HuH-7 (cell line): ENCODE results near the gene ZBED6.
"Not testable (repeated sequence)": the region's sequence is repeated elsewhere in the genome, so short reads cannot be mapped to it uniquely, and the experiment has no call there.

ENCODE experiments used
- DNase-seq: peaks from one replicate; pipeline ENCODE4 v3.0.0; 2011; ENCODE audit warnings: low spot score

Gene ZBED6

GRCh38 chr1:203778789-203779188 is 16.6 kb upstream of the ZBED6 start:
- no peak for DNase-seq

- DNase-seq, result no peak
Measured at GRCh38 chr1:203781962-203782361, 13.5 kb upstream of the ZBED6 start.

- no peak for DNase-seq
Measured at GRCh38 chr1:203789966-203790365, 5.5 kb upstream of the ZBED6 start.

- DNase-seq, result no peak
Measured at GRCh38 chr1:203791498-203791897, 3.9 kb upstream of the ZBED6 start.

DNA sequence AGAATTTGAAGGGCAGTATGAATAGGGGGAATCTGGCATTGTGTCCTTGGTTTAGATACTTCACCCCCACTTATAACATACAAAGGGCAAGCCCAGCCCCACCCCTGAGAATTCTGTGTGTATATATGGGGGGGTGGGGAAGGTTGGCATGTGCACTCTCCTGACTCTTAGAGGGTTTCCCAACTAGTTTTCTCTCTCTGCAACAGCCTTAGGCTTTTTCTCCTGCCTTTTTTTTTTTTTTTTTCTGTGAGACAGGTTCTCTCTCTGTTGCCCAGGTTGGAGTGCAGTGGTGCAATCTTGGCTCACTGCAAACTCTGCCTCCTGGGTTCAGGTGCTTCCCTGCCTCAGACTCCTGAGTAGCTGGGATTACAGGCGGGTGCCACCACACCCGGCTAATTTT is 2.9 kb upstream of the ZBED6 start:
- DNase-seq, result no peak

GRCh38 chr1:203793561-203793960 is 1.9 kb upstream of the ZBED6 start:
- not testable (repeated sequence) for DNase-seq

DNA sequence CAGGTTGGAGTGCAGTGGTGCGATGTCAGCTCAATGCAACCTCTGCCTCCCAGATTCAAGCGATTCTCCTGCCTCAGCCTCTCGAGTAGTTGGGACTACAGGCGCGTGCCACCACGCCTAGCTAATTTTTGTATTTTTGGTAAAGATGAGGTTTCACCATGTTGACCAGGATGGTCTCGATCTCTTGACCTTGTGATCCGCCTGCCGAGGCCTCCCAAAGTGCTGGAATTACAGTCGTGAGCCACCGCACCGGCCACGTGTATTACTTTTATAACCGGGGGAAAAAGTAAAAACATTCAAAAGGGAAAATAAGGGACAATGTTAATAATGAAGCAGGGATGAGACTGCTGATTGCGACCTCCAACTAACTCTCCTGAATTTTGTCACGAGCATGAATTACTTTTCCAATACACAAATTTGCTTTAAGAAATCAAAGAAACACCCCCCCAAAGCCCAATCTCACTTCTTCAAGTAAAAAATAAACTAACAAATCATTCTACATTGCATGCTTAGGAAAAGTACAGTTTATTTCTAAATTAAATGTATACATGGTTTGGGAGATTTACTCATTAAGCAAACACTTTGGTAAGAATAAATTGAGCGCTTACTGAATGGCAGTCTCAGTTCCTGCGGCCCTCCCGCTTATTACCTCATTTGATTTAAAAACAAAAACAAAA is 521 bp upstream of the ZBED6 start:
- DNase-seq, result no peak

GRCh38 chr1:203796236-203796605 is 798 bp downstream of the ZBED6 start:
- DNase-seq, result no peak

GRCh38 chr1:203797216-203797615 is 1.8 kb downstream of the ZBED6 start:
- DNase-seq, result no peak

GRCh38 chr1:203797948-203798655 is 2.7 kb downstream of the ZBED6 start:
- no peak for DNase-seq

DNA sequence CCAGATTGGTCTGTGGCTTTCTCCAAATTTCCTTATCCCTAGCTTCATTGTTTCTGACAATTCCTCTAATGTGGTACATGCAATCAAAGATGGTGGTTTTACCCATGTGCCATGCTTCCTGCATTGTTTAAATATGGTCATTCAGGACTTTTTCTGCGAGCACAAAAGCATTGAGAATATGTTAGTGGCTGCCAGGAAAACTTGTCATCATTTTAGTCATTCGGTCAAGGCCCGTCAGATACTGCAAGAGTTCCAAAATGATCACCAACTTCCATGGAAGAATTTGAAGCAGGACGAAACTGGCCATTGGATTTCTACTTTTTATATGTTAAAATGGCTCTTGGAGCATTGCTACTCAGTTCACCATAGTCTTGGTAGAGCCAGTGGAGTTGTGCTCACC is 3.7 kb downstream of the ZBED6 start:
- no peak for DNase-seq

DNA sequence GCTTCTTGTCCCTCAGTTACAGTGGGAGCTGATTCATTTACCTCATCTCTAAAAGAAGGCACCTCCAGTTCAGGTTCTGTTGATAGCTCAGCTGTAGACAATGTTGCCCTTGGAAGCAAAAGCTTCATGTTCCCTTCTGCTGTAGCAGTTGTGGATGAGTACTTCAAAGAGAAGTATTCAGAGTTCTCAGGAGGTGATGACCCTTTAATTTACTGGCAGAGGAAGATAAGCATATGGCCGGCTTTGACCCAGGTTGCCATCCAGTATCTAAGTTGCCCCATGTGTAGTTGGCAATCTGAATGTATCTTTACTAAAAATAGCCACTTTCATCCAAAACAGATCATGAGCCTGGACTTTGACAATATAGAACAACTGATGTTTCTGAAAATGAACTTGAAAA is 4.5 kb downstream of the ZBED6 start:
- no peak for DNase-seq

DNA sequence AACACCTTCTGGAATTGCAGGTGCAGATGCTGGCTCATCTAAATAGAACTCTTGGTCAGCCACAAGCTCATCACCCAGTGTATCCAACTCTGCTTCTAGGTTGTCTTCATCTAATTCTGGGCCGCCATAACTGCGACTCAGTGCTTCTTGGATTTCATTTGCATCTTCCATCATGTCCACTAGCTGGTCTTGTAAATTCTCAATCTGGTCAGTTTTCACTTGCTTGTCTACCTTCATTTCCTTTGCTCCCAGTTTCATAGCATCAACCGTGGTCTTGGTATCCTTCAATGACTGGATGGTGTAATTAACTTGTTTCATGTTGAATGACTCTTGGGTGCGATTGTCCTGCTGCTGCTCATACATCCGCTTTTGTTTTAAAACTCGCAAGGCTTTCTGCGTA is 10.3 kb downstream of the ZBED6 start:
- no peak for DNase-seq

- no peak for DNase-seq
Measured at GRCh38 chr1:203807196-203807595, 11.8 kb downstream of the ZBED6 start.

DNA sequence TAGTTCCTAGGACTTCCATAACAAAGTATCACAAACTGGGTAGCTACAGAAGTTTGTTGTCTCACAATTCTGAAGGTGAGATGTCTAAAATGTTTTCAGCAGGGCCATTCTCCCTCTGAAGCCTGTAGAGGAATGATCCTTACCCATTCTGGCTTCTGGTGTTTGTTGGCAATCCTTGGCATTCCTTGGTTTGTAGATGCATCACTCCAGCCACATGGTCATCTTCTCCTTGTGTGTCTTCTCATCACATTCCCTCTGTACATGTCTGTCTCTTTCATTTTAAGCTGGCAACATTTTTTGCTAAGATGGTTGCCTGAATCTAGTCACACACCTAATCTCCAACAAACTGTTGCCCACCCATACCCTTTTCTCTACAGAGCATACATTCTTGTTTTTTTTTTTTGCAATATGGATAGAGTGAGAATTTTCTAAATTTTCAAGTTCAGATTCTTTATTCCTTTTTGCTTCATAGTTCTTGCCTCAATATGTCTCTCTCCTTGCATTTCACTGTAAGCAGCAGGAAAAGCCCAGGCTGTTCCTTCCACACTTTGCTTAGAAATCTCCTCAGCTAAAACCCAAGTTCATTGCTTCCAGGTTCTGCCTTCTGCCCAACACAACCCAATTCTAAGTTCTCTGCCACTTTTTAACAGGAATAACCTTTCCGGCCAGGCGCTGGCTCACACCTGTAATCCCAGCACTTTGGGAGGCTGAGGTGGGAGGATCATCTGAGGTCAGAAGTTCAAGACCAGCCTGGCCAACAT is 18.3 kb downstream of the ZBED6 start:
- DNase-seq, result no peak

GRCh38 chr1:203818399-203818798 is 23.0 kb downstream of the ZBED6 start:
- no peak for DNase-seq

- DNase-seq, result no peak
Measured at GRCh38 chr1:203823306-203823705, 27.9 kb downstream of the ZBED6 start.

- no peak for DNase-seq
Measured at GRCh38 chr1:203826175-203826574, 30.8 kb downstream of the ZBED6 start.

GRCh38 chr1:203828002-203828401 is 32.6 kb downstream of the ZBED6 start:
- DNase-seq, result no peak

DNA sequence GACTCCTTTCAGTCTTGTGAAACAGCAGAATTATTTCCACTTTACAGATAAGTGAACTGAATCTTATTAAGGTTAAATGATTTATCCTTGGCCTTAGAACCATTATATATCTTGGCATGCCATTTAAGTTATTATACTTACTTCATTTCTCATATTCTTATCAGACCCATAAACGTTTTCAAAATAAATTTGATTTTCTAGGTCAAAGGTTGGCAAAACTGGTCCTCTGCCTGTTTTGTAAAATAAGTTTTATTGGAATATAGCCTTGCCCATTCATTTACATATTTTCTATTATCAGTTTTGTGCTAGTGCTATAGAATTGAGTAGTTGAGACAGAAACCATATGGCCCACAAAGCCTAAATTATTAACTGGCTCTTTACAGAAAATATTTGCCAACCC is 33.1 kb downstream of the ZBED6 start:
- DNase-seq, result no peak

DNA sequence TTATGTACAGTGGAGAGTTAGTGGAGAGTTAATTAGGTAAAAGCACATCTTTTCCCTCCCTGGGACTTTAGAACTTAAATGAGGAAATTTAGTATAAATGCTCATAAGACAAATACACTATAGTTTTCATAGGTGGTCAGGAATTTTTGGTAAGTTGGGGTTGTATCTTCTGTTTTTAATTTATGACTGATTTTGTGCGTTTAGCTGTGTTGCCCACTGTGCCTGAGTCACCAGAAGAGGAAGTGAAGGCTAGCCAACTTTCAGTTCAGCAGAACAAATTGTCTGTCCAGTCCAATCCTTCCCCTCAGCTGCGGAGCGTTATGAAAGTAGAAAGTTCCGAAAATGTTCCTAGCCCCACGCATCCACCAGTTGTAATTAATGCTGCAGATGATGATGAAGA is 33.8 kb downstream of the ZBED6 start:
- not testable (repeated sequence) for DNase-seq

GRCh38 chr1:203835476-203835875 is 40.1 kb downstream of the ZBED6 start:
- no peak for DNase-seq

DNA sequence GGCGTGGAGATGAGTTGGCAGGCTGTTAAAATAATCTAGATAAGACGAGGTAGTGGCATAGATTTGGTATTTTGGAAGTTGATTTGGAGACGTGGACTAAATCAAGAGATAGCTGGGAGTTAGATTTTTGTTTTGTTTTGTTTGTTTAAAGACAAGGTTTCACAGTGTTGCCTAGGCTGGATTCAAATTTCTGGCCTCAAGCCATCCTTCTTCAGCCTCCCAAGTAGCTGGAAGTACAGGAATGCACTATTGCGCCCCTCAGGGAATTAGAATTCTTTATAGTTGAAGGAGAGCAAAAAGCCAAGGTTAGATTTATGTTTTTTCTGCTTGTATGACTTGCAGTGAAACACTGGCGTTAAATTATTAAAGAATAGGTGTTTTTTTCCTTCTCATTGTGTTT is 43.7 kb downstream of the ZBED6 start:
- no peak for DNase-seq
